HepG2 (cell line): Measurements from ENCODE around the gene NKAIN2. TPM values are rescaled to one million over a fixed set of nuclear protein-coding genes. Genes with fewer than 3 reads are reported as not detected.

Experiments
- ATAC-seq: fragments of 200-7000 bp; cut with Tn5 transposase; 3 replicates; pipeline ENCODE4 v1.9.1; 2020; ENCODE audit warnings: mild to moderate bottlenecking, moderate library complexity
- BruUV-seq: library from RNA; stranded (reverse); fragments of 400-500 nt; replicated peaks from 2 replicates; lab custom pipeline; 2021; lab: Mats Ljungman, UMichigan
- CTCF ChIA-PET: fragments of 300-600 bp; formaldehyde crosslinking; extraction: SDS; loops from one replicate; lab custom pipeline; 2021; ENCODE audit warnings: low total read pairs, inconsistent platforms, low intra/inter-chr PET ratio; lab: Yijun Ruan, JAX
- POLR2A ChIA-PET: fragments of 350-600 bp; sonication (Branson Sonifier 250); formaldehyde crosslinking; loops from one replicate; lab custom pipeline; 2020; ENCODE audit warnings: antibody characterized with exemption, inconsistent platforms; lab: Yijun Ruan, JAX
- DNase-seq: peaks from one replicate; pipeline ENCODE4 v3.0.0-alpha.2; 2015; ENCODE audit warnings: low spot score
- FAIRE-seq: peaks from 3 replicates; lab custom pipeline; 2011; peaks lifted over from hg19 to GRCh38; lab: Jason Lieb, UNC
- H2AFZ ChIP-seq: one replicate; pipeline ENCODE4 v1.6.1; 2011; ENCODE audit warnings: low read length, inconsistent platforms
- H3K27ac ChIP-seq: fragments of 300-600 bp; 3 replicates; pipeline ENCODE4 v1.8.0; 2011; ENCODE audit warnings: mixed run types, mild to moderate bottlenecking, mixed read lengths, low read length, inconsistent platforms; ENCODE audit not compliant: insufficient read depth; ENCODE audit errors: extremely low read length
- H3K27me3 ChIP-seq, 2 experiments: fragments of 200-600 bp in 1 of 2; 2 replicates in 1 of 2; 3 replicates in 1 of 2; pipeline versions ENCODE4 v1.6.0 to v1.8.0; 2011; ENCODE audit warnings: low read length in 2 of 2, mild to moderate bottlenecking in 2 of 2, moderate library complexity in 2 of 2, inconsistent platforms in 1 of 2; ENCODE audit not compliant: insufficient read depth in 2 of 2, control insufficient read depth in 1 of 2
- H3K36me3 ChIP-seq, 2 experiments: fragments of 200-600 bp in 1 of 2; replicated peaks in 1 of 2; 2 replicates in 1 of 2; 3 replicates in 1 of 2; pipeline versions ENCODE4 v1.5.1 to v1.8.0; 2011; ENCODE audit warnings: low read length in 2 of 2, inconsistent platforms in 1 of 2; ENCODE audit not compliant: insufficient read depth in 2 of 2, control insufficient read depth in 1 of 2
- H3K4me1 ChIP-seq: 2 replicates; pipeline ENCODE4 v1.5.1; 2012; ENCODE audit warnings: low read length, inconsistent platforms; ENCODE audit not compliant: insufficient read depth
- H3K4me2 ChIP-seq: 2 replicates; pipeline ENCODE4 v1.6.0; 2011; ENCODE audit warnings: low read depth, low read length, inconsistent platforms
- H3K4me3 ChIP-seq, 3 experiments: fragments of 200-600 bp in 1 of 3; sonication (generic), shearing (Covaris generic) in 1 of 3; replicated peaks in 1 of 3; 2 replicates each; pipeline ENCODE4 v1.5.1; 2011 to 2016; ENCODE audit warnings: low read length in 3 of 3, inconsistent platforms in 2 of 3, low read depth in 2 of 3, mild to moderate bottlenecking in 2 of 3, control low read depth in 1 of 3, mixed read lengths in 1 of 3; ENCODE audit not compliant: insufficient read depth in 1 of 3
- H3K79me2 ChIP-seq: one replicate; pipeline ENCODE4 v1.6.1; 2011; ENCODE audit warnings: low read length, inconsistent platforms; ENCODE audit not compliant: insufficient read depth
- H3K9ac ChIP-seq: 2 replicates; pipeline ENCODE4 v1.6.0; 2011; ENCODE audit warnings: mild to moderate bottlenecking, low read depth, low read length, inconsistent platforms; ENCODE audit not compliant: insufficient read depth
- H3K9me3 ChIP-seq: 2 replicates; pipeline ENCODE4 v1.5.1; 2012; ENCODE audit warnings: mild to moderate bottlenecking, low read length
- H4K20me1 ChIP-seq: 2 replicates; pipeline ENCODE4 v1.6.0; 2011; ENCODE audit warnings: inconsistent platforms, mild to moderate bottlenecking, low read length, moderate library complexity; ENCODE audit not compliant: insufficient read depth
- AFF4 ChIP-seq: sonication (generic); formaldehyde crosslinking; IDR thresholded peaks from 2 replicates; pipeline ENCODE4 v1.4.0; 2020; ENCODE audit warnings: missing genetic modification reagents
- CSRNP1 ChIP-seq: sonication (generic); formaldehyde crosslinking; IDR thresholded peaks from 2 replicates; pipeline ENCODE4 v1.8.1; 2023; ENCODE audit warnings: mild to moderate bottlenecking, missing genetic modification reagents
- DNMT1 ChIP-seq: sonication (generic); formaldehyde crosslinking; IDR thresholded peaks from 2 replicates; pipeline ENCODE4 v1.5.1; 2020; ENCODE audit warnings: mild to moderate bottlenecking, missing genetic modification reagents
- DNMT3B ChIP-seq: conservative IDR thresholded peaks from 2 replicates; pipeline ENCODE4 v1.6.1; 2016; ENCODE audit warnings: missing biosample characterization, control low read depth
- GZF1 ChIP-seq: sonication (generic); formaldehyde crosslinking; IDR thresholded peaks from 2 replicates; pipeline ENCODE4 v1.5.1; 2020; ENCODE audit warnings: mild to moderate bottlenecking, missing genetic modification reagents
- LCORL ChIP-seq, 2 experiments: fragments of 450-650 bp in 1 of 2; sonication (generic) in 1 of 2; formaldehyde crosslinking in 1 of 2; IDR thresholded peaks; 2 replicates each; pipeline versions ENCODE4 v1.5.0 to v1.6.1; 2017 to 2020; ENCODE audit warnings: antibody characterized with exemption in 1 of 2, missing genetic modification reagents in 1 of 2
- NFATC3 ChIP-seq: sonication (generic); formaldehyde crosslinking; IDR thresholded peaks from 2 replicates; pipeline ENCODE4 v1.5.1; 2020; ENCODE audit warnings: mild to moderate bottlenecking, missing genetic modification reagents
- PHB2 ChIP-seq: fragments of 450-650 bp; IDR thresholded peaks from 2 replicates; pipeline ENCODE4 v1.6.1; 2018; ENCODE audit not compliant: partially characterized antibody
- RAD51 ChIP-seq: fragments of 450-650 bp; IDR thresholded peaks from 2 replicates; pipeline ENCODE4 v1.6.1; 2016; ENCODE audit warnings: borderline replicate concordance
- SKIL ChIP-seq: sonication (generic); formaldehyde crosslinking; IDR thresholded peaks from 2 replicates; pipeline ENCODE4 v1.8.0; 2022; ENCODE audit warnings: missing genetic modification reagents, mild to moderate bottlenecking, moderate library complexity, borderline replicate concordance
- ZIK1 ChIP-seq: sonication (generic); formaldehyde crosslinking; IDR thresholded peaks from 2 replicates; pipeline ENCODE4 v1.5.0; 2020; ENCODE audit warnings: mild to moderate bottlenecking, low read depth, missing genetic modification reagents, borderline replicate concordance
- ZNF234 ChIP-seq: sonication (generic); formaldehyde crosslinking; conservative IDR thresholded peaks from 2 replicates; pipeline ENCODE4 v1.5.1; 2020; ENCODE audit warnings: mild to moderate bottlenecking, missing genetic modification reagents
- ZNF34 ChIP-seq: sonication (generic); formaldehyde crosslinking; IDR thresholded peaks from 2 replicates; pipeline ENCODE4 v1.4.0; 2020; ENCODE audit warnings: mild to moderate bottlenecking, missing genetic modification reagents, borderline replicate concordance
- ZNF558 ChIP-seq: sonication (generic); formaldehyde crosslinking; IDR thresholded peaks from 2 replicates; pipeline ENCODE4 v1.9.0; 2022; ENCODE audit warnings: mild to moderate bottlenecking, missing genetic modification reagents, borderline replicate concordance
- ZNF605 ChIP-seq: sonication (generic); formaldehyde crosslinking; IDR thresholded peaks from 2 replicates; pipeline ENCODE4 v1.8.0; 2022; ENCODE audit warnings: mild to moderate bottlenecking, missing genetic modification reagents
- ZNF709 ChIP-seq: sonication (generic); formaldehyde crosslinking; IDR thresholded peaks from 2 replicates; pipeline ENCODE4 v1.5.0; 2020; ENCODE audit warnings: mild to moderate bottlenecking, missing genetic modification reagents
- WGBS: methylation state at CpG from one replicate; pipeline ENCODE4 v1.1.6; 2017; ENCODE audit warnings: low lambda C conversion rate; 5-methylcytosine and 5-hydroxymethylcytosine counted together
- in situ Hi-C: cut with HindIII; loops from 2 replicates; pipeline ENCODE4 v1.10.0; 2017; ENCODE audit warnings: low pct_unique_long_range_greater_than_20kb; ENCODE audit not compliant: extremely low pct_ligation_motif_present
- intact Hi-C: fragments of 100-400 bp; cut with micrococcal nuclease; formaldehyde crosslinking; loops from one replicate; pipeline ENCODE4 v1.10.0; 2022; ENCODE audit not compliant: unreplicated experiment
- polyA plus RNA-seq, 8 experiments: library from polyadenylated mRNA; depleted of rRNA in 3 of 8; stranded (reverse) in 7 of 8; unstranded in 1 of 8; fragments of >200 nt; fragmentation: Illumina TruSeq in 4 of 8; extraction: Trizol in 4 of 8; gene quantifications; 2 replicates each; pipeline versions ENCODE4 v1.2.1 to v1.2.3, GENCODE V29; 2011 to 2016; ENCODE audit warnings: low read depth in 4 of 8, missing spikeins in 1 of 8, mixed read lengths in 1 of 8; ENCODE audit not compliant: insufficient read depth in 1 of 8
- total RNA-seq, 5 experiments: library from RNA; depleted of rRNA; stranded (reverse); fragments of >200 nt; fragmentation: Illumina TruSeq; extraction: Trizol; gene quantifications; 2 replicates each; pipeline ENCODE4 v1.2.3, GENCODE V29; 2016; ENCODE audit warnings: low read depth in 1 of 5

NKAIN2 gene
- total and polyA plus RNA-seq, 2 of the 13 experiments (the other 11 are each of a cell fraction or from before 2014, with no cell fraction given) = not detected

- no peak for TF ChIP-seq CSRNP1
- no peak for TF ChIP-seq SKIL (CRISPR knock-in tag)
- no peak for TF ChIP-seq ZIK1
- TF ChIP-seq DNMT1 = no peak
- TF ChIP-seq DNMT3B (CRISPR knock-in tag) = no peak
- no peak for TF ChIP-seq NFATC3 (CRISPR knock-in tag)
Observed at GRCh38 chr6:123821112-123821511, 17.4 kb downstream of the NKAIN2 start (continued).

- FAIRE-seq (no peak), ATAC-seq (no peak), DNase-seq (no peak)
- ChIA-PET POLR2A (no interaction called here), CTCF (no interaction called here)
- Histone ChIP-seq H3K4me2 (no peak overlapping the region), H3K9me3 (no peaks in the 10 kb centered on the region), H3K36me3 (no peaks in the 10 kb centered on the region), H4K20me1 (no peaks in the 10 kb centered on the region), H2AFZ (no peak overlapping the region), H3K79me2 (no peaks in the 10 kb centered on the region), H3K27me3 (no peaks in the 10 kb centered on the region), H3K27ac (no peak overlapping the region), H3K4me1 (no peaks in the 10 kb centered on the region), H3K4me3 (no peak overlapping the region), H3K9ac (no peak overlapping the region)
- intact Hi-C loops (loop anchor here (10.0 kb wide), 1 partner anchor 275 kb away; no protein-coding TSS in a partner anchor), in situ Hi-C loops (no loop called here)
- BruUV-seq = no TSS peak
- 0% methylated on average over 3 of the region's 3 CpGs for WGBS
- TF ChIP-seq AFF4 (CRISPR knock-in tag) (no peak), LCORL (IDR thresholded peaks at IDR 0.05) (no peak), LCORL (CRISPR knock-in tag; IDR thresholded peaks at IDR 0.05) (no peak), ZNF34 (CRISPR knock-in tag) (no peak), PHB2 (no peak), ZNF605 (CRISPR knock-in tag) (no peak), RAD51 (no peak), ZNF558 (CRISPR knock-in tag) (no peak), ZNF234 (CRISPR knock-in tag) (no peak), GZF1 (CRISPR knock-in tag) (no peak), ZNF709 (CRISPR knock-in tag) (no peak)
Observed at GRCh38 chr6:123829302-123829953, 25.8 kb downstream of the NKAIN2 start.
